GM12891 (cell line): ENCODE results near the gene TMEM151A.

ENCODE experiments used
- POLR2A ChIP-seq: IDR thresholded peaks from 2 replicates; pipeline ENCODE4 v1.6.1; 2011; ENCODE audit warnings: low read depth, low read length, control low read depth
- POLR2AphosphoS5 ChIP-seq: IDR thresholded peaks from 2 replicates; pipeline ENCODE4 v1.6.1; 2011; ENCODE audit warnings: low read depth, low read length, control low read depth
- SPI1 ChIP-seq: IDR thresholded peaks from 2 replicates; pipeline ENCODE4 v1.6.1; 2011; ENCODE audit warnings: low read depth, low read length, control low read depth
- TAF1 ChIP-seq: IDR thresholded peaks from 2 replicates; pipeline ENCODE4 v1.6.1; 2011; ENCODE audit warnings: low read depth, low read length, control low read depth

- no peak for TF ChIP-seq POLR2A
- no peak for TF ChIP-seq POLR2AphosphoS5
- TF ChIP-seq TAF1, result no peak
- no peak for TF ChIP-seq SPI1
Measured at GRCh38 chr11:66316849-66317251, 25.2 kb downstream of the TMEM151A start, which contains the start of gene CD248.
